ENCODE measurements around the gene XKR3. TPM values are rescaled to one million over a fixed set of nuclear protein-coding genes. Genes with fewer than 3 reads are reported as not detected.
A peak's percentile ranks its signal among the peaks of the same experiment; 100 is the strongest.

The XKR3 gene
- total RNA-seq (2014; rRNA removed; shearing (Covaris generic)) (not detected in 2 replicates), polyA plus RNA-seq (2016; fragmentation: Nextera tagmentation; extraction: Ambion mirVana) (0.30 TPM in 1 of 2 replicates, not detected in the other)
- long read RNA-seq, result 0 reads

GRCh38 chr22:16824716-16825687 lies at the start of gene XKR3:
Gene XKR3, minus strand, starts transcription at chr22:16825411. Its CDS starts 17,338 bp downstream, at chr22:16808073.
- ATAC-seq, result no peak; the same call in 2 of the 3 replicates
- Histone ChIP-seq H3K4me1 (ENCODE audit: insufficient read depth) (peaks cover 13% of the 10 kb centered on the region), H3K4me3 (no peak within 1 kb of the TSS), H3K9me2 (ENCODE audit: insufficient read depth) (no peaks in the 10 kb centered on the region), H4K20me1 (replicated peaks; ENCODE audit: insufficient read depth) (no peaks in the 10 kb centered on the region), H3K79me2 (replicated peaks; ENCODE audit: insufficient read depth) (no peaks in the 10 kb centered on the region), H2AFZ (peak within 1 kb of the TSS; percentile 83), H3F3A (replicated peaks; ENCODE audit: low read depth) (no peaks in the 10 kb centered on the region), H3K36me3 (ENCODE audit: insufficient read depth) (no peaks in the 10 kb centered on the region), H3K27me3 (ENCODE audit: insufficient read depth) (no peaks in the 10 kb centered on the region), H3K27ac (ENCODE audit: low read depth) (no peak within 1 kb of the TSS), H3K4me2 (peak within 1 kb of the TSS; percentile 22; the same call in 1 of the 2 replicates)
- TF ChIP-seq EZH2phosphoT487 (IDR thresholded peaks at IDR 0.05; ENCODE audit: unreplicated experiment), result no peak
- TF ChIP-seq STAT1 (IDR thresholded peaks at IDR 0.05; ENCODE audit: unreplicated experiment), result no peak
- no peak for TF ChIP-seq ZNF331 (CRISPR knock-in tag; IDR thresholded peaks at IDR 0.05; ENCODE audit: low read depth)
- no peak for TF ChIP-seq NANOG (IDR thresholded peaks at IDR 0.05; ENCODE audit: borderline replicate concordance)
- no peak for TF ChIP-seq CREB1 (CRISPR knock-in tag; IDR thresholded peaks at IDR 0.05; ENCODE audit: low read depth)
- TF ChIP-seq JUNB (IDR thresholded peaks at IDR 0.05; ENCODE audit: unreplicated experiment), result no peak
- TF ChIP-seq ETS1 (IDR thresholded peaks at IDR 0.05), result no peak
- TF ChIP-seq EZH2 (IDR thresholded peaks at IDR 0.05; ENCODE audit: low read depth, unreplicated experiment), result no peak
- TF ChIP-seq REST (IDR thresholded peaks at IDR 0.05; ENCODE audit: unreplicated experiment), result no peak
- TF ChIP-seq ZNF462 (CRISPR knock-in tag; IDR thresholded peaks at IDR 0.05), result no peak
- no peak for TF ChIP-seq CTCF (conservative IDR thresholded peaks at IDR 0.05; ENCODE audit: low read depth in 2 of 2)
- TF ChIP-seq POLR2AphosphoS5 (IDR thresholded peaks at IDR 0.05; ENCODE audit: low read depth), result no peak
- TF ChIP-seq ZNF114 (CRISPR knock-in tag; IDR thresholded peaks at IDR 0.05), result no peak
- Mint-ChIP-seq H3K27me3 (ENCODE audit: insufficient read depth, low read depth, poor library complexity) (peaks cover 3% of the 10 kb centered on the region), H3K36me3 (ENCODE audit: low read depth) (no peaks in the 10 kb centered on the region), H3K4me3 (no peak within 1 kb of the TSS), H3K9me3 (peaks cover 54% of the 10 kb centered on the region), H3K27ac (peak within 1 kb of the TSS; percentile 81), H3K4me1 (peaks cover 8% of the 10 kb centered on the region; the same call in 2 of the 3 replicates)
- peak; percentile 23 for DNase-seq (ENCODE audit: low spot score)

All from GM23338 (cell line).